GM12878 (cell line): ENCODE measurements around the gene COL16A1. TPM values are rescaled to one million over a fixed set of nuclear protein-coding genes. Genes with fewer than 3 reads are reported as not detected.

Source experiments
- ATF2 ChIP-seq: IDR thresholded peaks from 2 replicates; pipeline ENCODE4 v1.6.1; 2012; ENCODE audit warnings: low read length, inconsistent platforms
- CHD1 ChIP-seq: IDR thresholded peaks from 2 replicates; pipeline ENCODE4 v1.6.1; 2012; ENCODE audit warnings: low read depth, low read length, improper control_type of control experiment
- CREB1 ChIP-seq: IDR thresholded peaks from 2 replicates; pipeline ENCODE4 v1.6.1; 2012; ENCODE audit warnings: low read depth, mild to moderate bottlenecking, inconsistent platforms
- CREM ChIP-seq: IDR thresholded peaks from 2 replicates; pipeline ENCODE4 v1.6.1; 2014; ENCODE audit warnings: antibody characterized with exemption, low read depth
- HCFC1 ChIP-seq: fragments of 150-350 bp; IDR thresholded peaks from 2 replicates; pipeline ENCODE4 v1.6.1; 2014; ENCODE audit warnings: low read length
- HDAC6 ChIP-seq: fragments of 200-600 bp; sonication (generic); IDR thresholded peaks from one replicate; pipeline ENCODE4 v1.8.0; 2017; ENCODE audit warnings: antibody characterized with exemption; ENCODE audit not compliant: unreplicated experiment
- HDGF ChIP-seq: fragments of 450-650 bp; IDR thresholded peaks from 2 replicates; pipeline ENCODE4 v1.6.1; 2016; ENCODE audit warnings: antibody characterized with exemption
- IKZF1 ChIP-seq: fragments of 450-650 bp; conservative IDR thresholded peaks from 2 replicates; pipeline ENCODE4 v1.6.1; 2017; ENCODE audit warnings: antibody characterized with exemption, mild to moderate bottlenecking
- IKZF2 ChIP-seq, 2 experiments: fragments of 450-650 bp; IDR thresholded peaks; 2 replicates each; pipeline ENCODE4 v1.6.1; 2017; ENCODE audit warnings: mild to moderate bottlenecking in 2 of 2, moderate library complexity in 2 of 2
- MYC ChIP-seq: IDR thresholded peaks from 2 replicates; pipeline ENCODE4 v1.6.1; 2011; ENCODE audit warnings: mild to moderate bottlenecking, low read length, moderate library complexity, inconsistent platforms; ENCODE audit not compliant: insufficient read depth, insufficient replicate concordance, insufficient read length, severe bottlenecking
- NBN ChIP-seq: fragments of 450-650 bp; IDR thresholded peaks from 2 replicates; pipeline ENCODE4 v1.6.1; 2016
- NFXL1 ChIP-seq: fragments of 450-650 bp; IDR thresholded peaks from 2 replicates; pipeline ENCODE4 v1.6.1; 2017; ENCODE audit warnings: antibody characterized with exemption, mild to moderate bottlenecking, borderline replicate concordance
- NFYA ChIP-seq: IDR thresholded peaks from 2 replicates; pipeline ENCODE4 v1.6.1; 2011; ENCODE audit warnings: low read depth, mild to moderate bottlenecking, low read length, improper control_type of control experiment, borderline replicate concordance
- NFYB ChIP-seq: IDR thresholded peaks from 2 replicates; pipeline ENCODE4 v1.6.1; 2011; ENCODE audit warnings: low read depth, mild to moderate bottlenecking, low read length, improper control_type of control experiment, moderate library complexity; ENCODE audit not compliant: insufficient read depth
- NKRF ChIP-seq: fragments of 450-650 bp; conservative IDR thresholded peaks from 2 replicates; pipeline ENCODE4 v1.6.1; 2017; ENCODE audit warnings: mild to moderate bottlenecking, moderate library complexity
- PAX5 ChIP-seq: IDR thresholded peaks from 2 replicates; pipeline ENCODE4 v1.6.1; 2011; ENCODE audit warnings: low read depth, low read length, borderline replicate concordance
- PKNOX1 ChIP-seq: fragments of 450-650 bp; IDR thresholded peaks from 2 replicates; pipeline ENCODE4 v1.6.1; 2016; ENCODE audit warnings: mild to moderate bottlenecking
- PML ChIP-seq: IDR thresholded peaks from 2 replicates; pipeline ENCODE4 v1.6.1; 2012; ENCODE audit warnings: low read length, inconsistent platforms
- POLR2A ChIP-seq: IDR thresholded peaks from 2 replicates; pipeline ENCODE4 v1.6.1; 2011; ENCODE audit warnings: low read depth, mild to moderate bottlenecking, low read length
- POLR2AphosphoS5 ChIP-seq: IDR thresholded peaks from 2 replicates; pipeline ENCODE4 v1.6.1; 2011; ENCODE audit warnings: mild to moderate bottlenecking, low read length, inconsistent platforms
- RAD21 ChIP-seq: IDR thresholded peaks from 2 replicates; pipeline ENCODE4 v1.6.1; 2011; ENCODE audit warnings: mild to moderate bottlenecking, low read depth, low read length, moderate library complexity; ENCODE audit not compliant: insufficient read depth
- RFX5 ChIP-seq: IDR thresholded peaks from 2 replicates; pipeline ENCODE4 v1.6.1; 2011; ENCODE audit warnings: low read depth, low read length, improper control_type of control experiment
- SREBF1 ChIP-seq: IDR thresholded peaks from 2 replicates; pipeline ENCODE4 v1.6.1; 2012; ENCODE audit warnings: mild to moderate bottlenecking, low read length
- SRF ChIP-seq, 2 experiments: IDR thresholded peaks; 2 replicates each; pipeline ENCODE4 v1.6.1; 2011; ENCODE audit warnings: low read depth in 2 of 2, low read length in 2 of 2, mild to moderate bottlenecking in 1 of 2, moderate library complexity in 1 of 2
- SUZ12 ChIP-seq: fragments of 200-600 bp; sonication (generic); IDR thresholded peaks from one replicate; pipeline ENCODE4 v1.6.1; 2018; ENCODE audit warnings: antibody characterized with exemption, mild to moderate bottlenecking; ENCODE audit not compliant: unreplicated experiment
- TAF1 ChIP-seq: IDR thresholded peaks from 2 replicates; pipeline ENCODE4 v1.6.1; 2011; ENCODE audit warnings: mild to moderate bottlenecking, low read depth, low read length, borderline replicate concordance
- TCF12 ChIP-seq: IDR thresholded peaks from 2 replicates; pipeline ENCODE4 v1.6.1; 2011; ENCODE audit warnings: low read depth, mild to moderate bottlenecking, low read length
- ZBED1 ChIP-seq: IDR thresholded peaks from 2 replicates; pipeline ENCODE4 v1.6.1; 2016; ENCODE audit warnings: borderline replicate concordance
- ZNF207 ChIP-seq: fragments of 450-650 bp; IDR thresholded peaks from 2 replicates; pipeline ENCODE4 v1.6.1; 2014; ENCODE audit warnings: antibody characterized with exemption, mild to moderate bottlenecking, borderline replicate concordance
- ZNF217 ChIP-seq: fragments of 450-650 bp; IDR thresholded peaks from 2 replicates; pipeline ENCODE4 v1.6.1; 2017; ENCODE audit warnings: antibody characterized with exemption, mild to moderate bottlenecking
- polyA plus RNA-seq, 11 experiments: library from polyadenylated mRNA; depleted of rRNA in 4 of 11; unstranded in 6 of 11; stranded (reverse) in 5 of 11; fragments of >200 nt; fragmentation: Nextera tagmentation in 4 of 11; fragmentation: Illumina TruSeq in 1 of 11; extraction: Ambion mirVana in 4 of 11; extraction: Trizol in 1 of 11; gene quantifications; 1 replicate in 1 of 11; 2 replicates in 10 of 11; pipeline versions ENCODE4 v1.2.1 to v1.2.3, GENCODE V29; 2011 to 2016; ENCODE audit warnings: inconsistent platforms in 2 of 11, missing spikeins in 2 of 11, low read depth in 1 of 11
- total RNA-seq, 4 experiments: library from RNA; depleted of rRNA in 3 of 4; stranded (reverse); fragments of >200 nt in 3 of 4; fragmentation: Illumina TruSeq in 1 of 4; extraction: Trizol in 1 of 4; gene quantifications; 2 replicates each; pipeline versions ENCODE4 v1.2.1 to v1.2.3, GENCODE V29; 2013 to 2021

The COL16A1 gene
- total and polyA plus RNA-seq, 10 of the 15 experiments (the other 5 are each of a cell fraction or from before 2014, with no cell fraction given) = 0.02 to 3.7 (median 0.59) TPM

- TF ChIP-seq PAX5 (no peak; the same call in 1 of the 2 replicates), PKNOX1 (peak; percentile 100), NFYA (no peak; the same call in 1 of the 2 replicates), NFYB (peak; percentile 91), SRF (IDR thresholded peaks at IDR 0.05; ENCODE audit: low read depth in 2 of 2, low read length in 2 of 2) (peak in 1 of 2 experiments; percentile 82; a peak in 2 of 4 replicates), PML (no peak; the same call in 1 of the 2 replicates), HCFC1 (peak; percentile 77), ATF2 (0 out of 2 replicates have a peak, but pooled peaks have one; percentile 25), ZBED1 (no peak), IKZF2 (IDR thresholded peaks at IDR 0.05) (peak; percentile 67 to 75), MYC (no peak), SREBF1 (peak; percentile 49; the same call in 1 of the 2 replicates), CREM (peak; percentile 100), RFX5 (peak; percentile 90), HDAC6 (no peak), NBN (peak; percentile 99), TCF12 (no peak), ZNF217 (no peak), TAF1 (peak; percentile 41; the same call in 1 of the 2 replicates), RAD21 (no peak), IKZF1 (peak; percentile 95), CREB1 (peak; percentile 98), ZNF207 (peak; percentile 75), POLR2AphosphoS5 (peak; percentile 86; the same call in 1 of the 2 replicates), HDGF (peak; percentile 88), SUZ12 (no peak), POLR2A (peak; percentile 90), CHD1 (0 out of 2 replicates have a peak, but pooled peaks have one; percentile 12), NKRF (peak; percentile 66), NFXL1 (no peak)
Observed at GRCh38 chr1:31644560-31645273, 59.1 kb downstream of the COL16A1 start, which contains the start of gene PEF1 (continued).
